Activated CD4-positive, alpha-beta T cell treated with anti-CD3 and anti-CD28 coated beads, Interleukin-2, amount 10 ng/mL, durations not matched to agents 7 days and 5 days (primary cell): Measurements from ENCODE around the gene SOWAHA. TPM values are rescaled to one million over a fixed set of nuclear protein-coding genes. Genes with fewer than 3 reads are reported as not detected.
"Not testable (repeated sequence)": the region's sequence is repeated elsewhere in the genome, so short reads cannot be mapped to it uniquely, and the experiment has no call there.

Source experiments
- CTCF ChIA-PET: fragments of 350-600 bp; sonication (Branson Sonifier 250); formaldehyde crosslinking; loops from one replicate; lab custom pipeline; 2021; ENCODE audit warnings: antibody characterized with exemption; lab: Charles Lee
- POLR2A ChIA-PET: fragments of 350-600 bp; sonication (Branson Sonifier 250); formaldehyde crosslinking; loops from one replicate; lab custom pipeline; 2021; ENCODE audit warnings: antibody characterized with exemption; lab: Charles Lee
- DNase-seq: peaks from one replicate; pipeline ENCODE4 v3.0.0-alpha.2; 2020
- H3K27ac Mint-ChIP-seq: one replicate; pipeline ENCODE4 v1.8.0; 2021; ENCODE audit warnings: mild to moderate bottlenecking, moderate library complexity, mixed read lengths
- H3K27me3 Mint-ChIP-seq: one replicate; pipeline ENCODE4 v1.8.0; 2021; ENCODE audit warnings: mixed read lengths
- H3K36me3 Mint-ChIP-seq: one replicate; pipeline ENCODE4 v1.8.0; 2021; ENCODE audit warnings: low read depth, mixed read lengths
- H3K4me1 Mint-ChIP-seq: one replicate; pipeline ENCODE4 v1.8.0; 2021; ENCODE audit warnings: mixed read lengths
- H3K4me3 Mint-ChIP-seq: one replicate; pipeline ENCODE4 v1.8.0; 2021; ENCODE audit warnings: mild to moderate bottlenecking, moderate library complexity, mixed read lengths
- H3K9me3 Mint-ChIP-seq: one replicate; pipeline ENCODE4 v1.8.0; 2021; ENCODE audit warnings: mixed read lengths
- total RNA-seq, 2 experiments: library from RNA; stranded (reverse); gene quantifications; one replicate each; pipeline ENCODE4 v1.2.3, GENCODE V29; 2021

Gene SOWAHA
- total RNA-seq, 2 experiments from 2014 or later, result not detected

DNA sequence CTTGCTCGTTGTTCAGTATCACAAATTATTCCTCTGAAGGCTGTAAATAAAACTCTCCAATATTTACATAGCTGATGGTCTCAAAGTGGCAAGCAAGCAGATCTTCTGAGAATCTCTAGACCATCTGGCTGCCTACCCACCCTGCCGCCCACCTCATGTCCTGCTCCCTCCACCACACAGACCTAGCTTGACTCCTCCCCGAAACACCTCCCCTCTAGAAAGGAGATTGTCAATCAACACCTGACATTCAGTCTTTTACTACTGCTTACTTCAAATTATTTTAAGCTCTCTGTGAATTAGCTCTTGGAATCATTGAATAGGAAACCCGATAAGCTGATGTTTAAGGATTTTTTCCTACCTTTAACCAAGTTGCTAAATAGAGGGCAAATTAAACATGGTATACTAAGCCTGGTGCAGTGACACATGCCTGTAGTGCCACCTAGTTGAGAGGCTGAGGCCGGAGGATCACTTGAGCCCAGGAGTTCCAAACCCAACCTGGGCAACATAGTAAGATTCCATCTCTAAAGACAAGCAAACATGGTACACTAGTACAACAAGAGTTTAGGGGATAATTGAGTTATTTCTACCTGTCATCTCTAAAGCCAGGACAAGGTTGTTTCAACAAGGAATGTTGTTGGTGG lies 10.9 kb upstream of the SOWAHA start:
- POLR2A ChIA-PET, result interaction anchor here (0.7 kb wide), 1 partner anchor 15 kb away, joined by 3 read pairs; no protein-coding TSS in a partner anchor
- no peaks in the 10 kb centered on the region for H3K4me1 Mint-ChIP-seq
- no peak overlapping the region for H3K4me3 Mint-ChIP-seq
- H3K9me3 Mint-ChIP-seq, result no peaks in the 10 kb centered on the region
- H3K27me3 Mint-ChIP-seq, result peaks cover 52% of the 10 kb centered on the region
- no peaks in the 10 kb centered on the region for H3K36me3 Mint-ChIP-seq
- CTCF ChIA-PET, result interaction anchor here (0.8 to 2.5 kb wide), 5 partner anchors 10 to 49 kb away, joined by 3 to 17 read pairs (median 3); no protein-coding TSS in a partner anchor
- DNase-seq, result no peak
- no peak overlapping the region for H3K27ac Mint-ChIP-seq

DNA sequence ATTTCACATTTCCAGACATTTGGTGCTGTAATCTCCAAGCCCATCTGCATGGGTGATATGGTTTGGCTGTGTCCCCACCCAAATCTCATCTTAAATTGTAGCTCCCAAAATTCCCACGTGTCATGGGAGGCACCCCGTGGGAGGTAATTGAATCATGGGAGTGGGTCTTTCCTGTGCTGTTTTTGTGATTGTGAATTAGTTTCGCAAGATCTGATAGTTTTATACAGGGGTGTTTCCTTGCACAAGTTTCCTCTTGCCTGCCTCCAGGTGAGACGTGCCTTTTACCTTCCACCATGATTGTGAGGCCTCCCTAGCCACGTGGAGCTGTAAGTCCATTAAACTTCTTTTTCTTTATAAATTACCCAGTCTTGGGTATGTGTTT lies 10.4 kb upstream of the SOWAHA start:
- peaks cover 53% of the 10 kb centered on the region for H3K27me3 Mint-ChIP-seq
- H3K9me3 Mint-ChIP-seq, H3K36me3 Mint-ChIP-seq, POLR2A ChIA-PET, H3K4me3 Mint-ChIP-seq, H3K27ac Mint-ChIP-seq, H3K4me1 Mint-ChIP-seq, DNase-seq: not testable (repeated sequence)
- CTCF ChIA-PET, result interaction anchor here (2.3 to 2.5 kb wide), 2 partner anchors 11 to 18 kb away, joined by 9 to 17 read pairs; no protein-coding TSS in a partner anchor

DNA sequence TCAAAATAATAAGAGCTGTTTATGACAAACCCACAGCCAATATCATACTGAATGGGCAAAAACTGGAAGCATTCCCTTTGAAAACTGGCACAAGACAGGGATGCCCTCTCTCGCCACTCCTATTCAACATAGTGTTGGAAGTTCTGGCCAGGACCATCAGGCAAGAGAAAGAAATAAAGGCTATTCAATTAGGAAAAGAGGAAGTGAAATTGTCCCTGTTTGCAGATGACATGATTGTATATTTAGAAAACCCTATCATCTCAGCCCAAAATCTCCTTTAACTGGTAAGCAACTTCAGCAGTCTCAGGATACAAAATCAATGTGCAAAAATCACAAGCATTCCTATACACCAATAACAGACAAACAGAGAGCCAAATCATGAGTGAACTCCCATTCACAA lies 8.9 kb upstream of the SOWAHA start:
- POLR2A ChIA-PET, H3K9me3 Mint-ChIP-seq, H3K4me1 Mint-ChIP-seq, CTCF ChIA-PET, DNase-seq, H3K4me3 Mint-ChIP-seq, H3K27ac Mint-ChIP-seq, H3K36me3 Mint-ChIP-seq: not testable (repeated sequence)
- H3K27me3 Mint-ChIP-seq, result peaks cover 57% of the 10 kb centered on the region

DNA sequence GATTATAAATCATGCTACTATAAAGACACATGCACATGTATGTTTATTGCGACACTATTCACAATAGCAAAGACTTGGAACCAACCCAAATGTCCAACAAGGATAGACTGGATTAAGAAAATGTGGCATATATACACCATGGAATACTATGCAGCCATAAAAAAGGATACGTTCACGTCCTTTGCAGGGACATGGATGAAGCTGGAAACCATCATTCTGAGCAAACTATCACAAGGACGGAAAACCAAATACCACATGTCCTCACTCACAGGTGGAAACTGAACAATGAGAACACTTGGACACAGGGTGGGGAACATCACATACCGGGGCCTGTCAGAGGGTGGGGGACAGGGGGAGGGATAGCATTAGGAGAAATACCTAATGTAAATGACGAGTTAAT lies 7.2 kb upstream of the SOWAHA start:
- H3K4me1 Mint-ChIP-seq, H3K27ac Mint-ChIP-seq, CTCF ChIA-PET, DNase-seq, H3K36me3 Mint-ChIP-seq, POLR2A ChIA-PET, H3K4me3 Mint-ChIP-seq, H3K9me3 Mint-ChIP-seq: not testable (repeated sequence)
- peaks cover 59% of the 10 kb centered on the region for H3K27me3 Mint-ChIP-seq

DNA sequence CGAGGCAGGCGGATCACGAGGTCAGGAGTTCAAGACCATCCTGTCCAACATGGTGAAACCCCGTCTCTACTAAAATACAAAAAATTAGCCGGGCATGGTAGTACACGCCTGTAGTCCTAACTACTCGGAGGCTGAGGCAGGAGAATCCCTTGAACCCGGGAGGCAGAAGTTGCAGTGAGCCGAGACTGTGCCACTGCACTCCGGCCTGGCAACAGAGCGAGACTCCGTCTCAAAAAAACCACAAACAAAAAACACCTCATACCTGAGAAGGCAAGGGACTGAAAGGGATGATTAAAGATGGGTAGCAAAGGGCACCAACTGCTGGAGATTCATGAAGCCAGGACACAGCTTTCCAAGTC lies 6.3 kb upstream of the SOWAHA start:
- H3K9me3 Mint-ChIP-seq, DNase-seq, H3K4me1 Mint-ChIP-seq, H3K4me3 Mint-ChIP-seq, H3K36me3 Mint-ChIP-seq, H3K27ac Mint-ChIP-seq, POLR2A ChIA-PET: not testable (repeated sequence)
- CTCF ChIA-PET, result interaction anchor here (0.6 to 5.7 kb wide), 6 partner anchors 8 to 305 kb away, joined by 3 to 29 read pairs (median 4); no protein-coding TSS in a partner anchor
- H3K27me3 Mint-ChIP-seq, result peaks cover 67% of the 10 kb centered on the region

DNA sequence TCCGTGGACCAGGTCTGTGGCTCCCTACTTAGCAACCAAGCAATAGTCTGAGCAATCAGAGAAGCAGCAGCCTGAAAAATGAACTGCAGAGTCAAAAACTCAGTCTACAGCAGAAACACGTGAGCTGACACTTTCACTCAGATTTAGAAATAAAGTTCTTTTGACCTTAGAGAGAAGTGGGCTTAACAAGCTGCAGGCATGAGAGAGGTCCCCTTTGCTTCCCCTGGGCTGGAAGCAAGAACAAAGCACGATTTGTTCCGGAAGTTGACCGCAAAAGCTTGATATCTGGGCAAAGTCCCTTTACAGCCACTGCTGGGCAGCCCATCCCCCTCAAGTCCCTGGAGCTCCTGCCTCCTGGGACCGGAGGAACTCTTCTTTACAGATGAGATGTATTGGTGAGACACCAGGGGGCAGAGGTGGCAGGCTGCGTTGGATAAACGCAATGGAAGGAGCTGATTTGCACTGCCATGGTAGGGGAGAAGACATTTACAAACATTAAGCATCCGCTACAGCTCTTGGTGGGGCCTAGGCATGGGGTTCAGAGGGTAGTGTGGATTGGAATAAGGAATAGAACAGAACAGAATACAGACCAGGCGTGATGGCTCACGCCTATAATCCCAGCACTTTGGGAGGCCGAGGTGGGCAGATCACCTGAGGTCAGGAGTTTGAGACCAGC lies 5.8 kb upstream of the SOWAHA start:
- no peak overlapping the region for H3K27ac Mint-ChIP-seq
- POLR2A ChIA-PET, result no interaction called here
- CTCF ChIA-PET, result interaction anchor here (0.6 to 5.7 kb wide), 9 partner anchors 8 to 421 kb away, joined by 3 to 29 read pairs (median 3); no protein-coding TSS in a partner anchor
- no peaks in the 10 kb centered on the region for H3K9me3 Mint-ChIP-seq
- H3K4me1 Mint-ChIP-seq, result no peaks in the 10 kb centered on the region
- H3K4me3 Mint-ChIP-seq, result no peak overlapping the region
- H3K27me3 Mint-ChIP-seq, result peaks cover 68% of the 10 kb centered on the region
- DNase-seq, result no peak
- H3K36me3 Mint-ChIP-seq, result no peaks in the 10 kb centered on the region

DNA sequence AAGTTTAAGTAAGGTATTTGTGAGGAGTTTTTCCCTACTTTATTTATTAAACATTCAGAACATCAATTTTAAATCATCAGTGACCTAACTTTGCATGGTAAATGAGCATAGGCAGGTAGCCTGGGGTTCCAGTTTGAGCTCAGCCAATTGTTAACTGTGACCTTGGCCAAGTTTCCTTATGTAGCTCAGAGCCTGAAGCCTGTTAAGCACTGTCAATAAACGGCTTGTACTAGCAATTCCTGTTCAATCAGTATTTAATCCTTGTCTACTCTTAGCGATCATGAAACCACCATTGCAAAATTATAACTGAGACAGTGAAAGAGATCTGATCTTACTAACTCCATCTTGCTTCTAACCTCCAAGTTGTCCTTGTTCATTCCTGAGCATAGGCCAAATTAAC lies 4.7 kb upstream of the SOWAHA start:
- ChIA-PET CTCF (interaction anchor here (0.5 to 5.7 kb wide), 9 partner anchors 10 to 422 kb away, joined by 3 to 29 read pairs (median 3); no protein-coding TSS in a partner anchor), POLR2A (no interaction called here)
- Mint-ChIP-seq H3K4me1 (peaks cover 7% of the 10 kb centered on the region), H3K27me3 (peaks cover 65% of the 10 kb centered on the region), H3K4me3 (no peak overlapping the region), H3K36me3 (no peaks in the 10 kb centered on the region), H3K9me3 (no peaks in the 10 kb centered on the region), H3K27ac (no peak overlapping the region)
- DNase-seq, result no peak

DNA sequence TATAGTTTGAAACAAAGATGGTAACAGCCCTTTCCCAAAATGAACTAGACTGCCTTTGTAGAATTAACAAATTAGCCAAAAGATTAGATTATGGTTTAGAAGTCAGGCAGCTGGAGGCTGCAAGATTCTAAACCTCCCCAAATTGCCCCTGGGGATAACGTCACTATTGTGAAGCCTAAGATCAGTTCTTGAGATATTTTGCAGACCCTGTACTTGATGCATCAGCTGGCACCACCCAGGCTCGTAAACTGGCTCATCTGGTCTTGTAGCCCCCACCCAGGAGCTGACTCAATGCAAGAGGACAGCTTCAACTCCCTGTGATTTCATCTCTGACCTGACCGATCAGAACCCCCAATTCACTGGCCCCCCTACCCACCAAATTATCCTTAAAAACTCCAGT lies 4.2 kb upstream of the SOWAHA start:
- Mint-ChIP-seq H3K9me3 (no peaks in the 10 kb centered on the region), H3K4me1 (peaks cover 7% of the 10 kb centered on the region), H3K4me3 (no peak overlapping the region), H3K27me3 (peaks cover 61% of the 10 kb centered on the region), H3K27ac (no peak overlapping the region), H3K36me3 (no peaks in the 10 kb centered on the region)
- POLR2A ChIA-PET, result interaction anchor here (0.6 kb wide), 1 partner anchor 318 kb away, joined by 3 read pairs; no protein-coding TSS in a partner anchor
- CTCF ChIA-PET, result interaction anchor here (1.0 to 5.7 kb wide), 7 partner anchors 10 to 422 kb away, joined by 3 to 29 read pairs (median 3); no protein-coding TSS in a partner anchor
- no peak for DNase-seq

DNA sequence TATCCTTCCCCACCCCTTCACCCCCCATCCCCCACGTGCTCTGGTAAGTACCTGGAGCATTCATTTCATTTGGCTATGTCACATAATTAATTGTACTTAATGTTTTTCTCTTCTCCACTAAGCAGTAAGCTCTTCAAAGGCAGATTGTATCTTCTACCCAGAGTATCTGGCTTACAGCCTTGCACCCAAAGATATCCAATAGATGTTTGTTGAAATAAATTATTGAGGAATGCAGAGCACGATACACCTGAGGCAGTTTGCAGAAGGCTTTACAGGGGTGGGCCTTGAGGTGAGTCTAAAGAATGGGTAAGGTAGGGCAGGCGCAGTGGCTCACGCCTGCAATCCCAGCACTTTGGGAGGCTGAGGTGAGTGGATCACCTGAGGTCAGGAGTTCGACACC lies 2.5 kb upstream of the SOWAHA start:
- ChIA-PET CTCF (interaction anchor here (0.5 to 5.7 kb wide), 5 partner anchors 9 to 213 kb away, joined by 3 to 29 read pairs (median 3); no protein-coding TSS in a partner anchor), POLR2A (no interaction called here)
- H3K27me3 Mint-ChIP-seq, result peaks cover 55% of the 10 kb centered on the region
- no peak overlapping the region for H3K27ac Mint-ChIP-seq
- peaks cover 7% of the 10 kb centered on the region for H3K4me1 Mint-ChIP-seq
- no peaks in the 10 kb centered on the region for H3K36me3 Mint-ChIP-seq
- no peak overlapping the region for H3K4me3 Mint-ChIP-seq
- DNase-seq, result no peak
- H3K9me3 Mint-ChIP-seq, result no peaks in the 10 kb centered on the region

DNA sequence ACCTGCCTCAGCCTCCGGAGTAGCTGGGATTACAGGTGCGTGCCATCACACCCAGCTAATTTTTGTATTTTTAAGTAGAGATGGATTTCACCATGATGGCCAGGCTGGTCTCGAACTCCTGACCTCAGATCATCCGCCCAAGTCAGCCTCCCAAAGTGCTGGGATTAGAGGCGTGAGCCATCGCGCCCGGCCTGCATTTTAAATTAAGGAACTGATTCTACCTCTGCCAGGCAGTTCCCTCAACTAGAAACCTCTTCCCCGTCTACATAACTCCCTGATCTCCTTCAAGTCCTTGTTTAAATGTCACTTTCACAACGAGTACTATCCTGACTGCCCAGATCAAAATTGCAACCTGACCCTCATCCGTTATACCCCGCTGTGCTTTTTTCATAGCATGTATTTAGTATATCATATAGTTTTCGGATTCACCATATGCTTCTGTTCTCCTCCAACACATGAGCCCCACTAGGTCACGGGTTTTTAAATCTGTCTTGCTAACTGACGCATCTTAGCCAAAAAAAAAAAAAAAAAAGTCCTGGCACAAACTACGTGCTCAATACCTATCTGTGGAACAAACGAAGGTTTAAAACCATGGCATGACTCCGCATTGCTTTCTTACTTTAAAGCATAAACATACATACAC lies 858 bp upstream of the SOWAHA start:
- Mint-ChIP-seq H3K4me3 (peak overlapping the region; percentile 65), H3K4me1 (peaks cover 7% of the 10 kb centered on the region), H3K27me3 (peaks cover 54% of the 10 kb centered on the region), H3K36me3 (no peaks in the 10 kb centered on the region), H3K27ac (no peak overlapping the region), H3K9me3 (no peaks in the 10 kb centered on the region)
- DNase-seq, result no peak
- CTCF ChIA-PET, result interaction anchor here (1.1 to 5.7 kb wide), 3 partner anchors 7 to 19 kb away, joined by 3 to 29 read pairs (median 5); no protein-coding TSS in a partner anchor
- POLR2A ChIA-PET, result no interaction called here

DNA sequence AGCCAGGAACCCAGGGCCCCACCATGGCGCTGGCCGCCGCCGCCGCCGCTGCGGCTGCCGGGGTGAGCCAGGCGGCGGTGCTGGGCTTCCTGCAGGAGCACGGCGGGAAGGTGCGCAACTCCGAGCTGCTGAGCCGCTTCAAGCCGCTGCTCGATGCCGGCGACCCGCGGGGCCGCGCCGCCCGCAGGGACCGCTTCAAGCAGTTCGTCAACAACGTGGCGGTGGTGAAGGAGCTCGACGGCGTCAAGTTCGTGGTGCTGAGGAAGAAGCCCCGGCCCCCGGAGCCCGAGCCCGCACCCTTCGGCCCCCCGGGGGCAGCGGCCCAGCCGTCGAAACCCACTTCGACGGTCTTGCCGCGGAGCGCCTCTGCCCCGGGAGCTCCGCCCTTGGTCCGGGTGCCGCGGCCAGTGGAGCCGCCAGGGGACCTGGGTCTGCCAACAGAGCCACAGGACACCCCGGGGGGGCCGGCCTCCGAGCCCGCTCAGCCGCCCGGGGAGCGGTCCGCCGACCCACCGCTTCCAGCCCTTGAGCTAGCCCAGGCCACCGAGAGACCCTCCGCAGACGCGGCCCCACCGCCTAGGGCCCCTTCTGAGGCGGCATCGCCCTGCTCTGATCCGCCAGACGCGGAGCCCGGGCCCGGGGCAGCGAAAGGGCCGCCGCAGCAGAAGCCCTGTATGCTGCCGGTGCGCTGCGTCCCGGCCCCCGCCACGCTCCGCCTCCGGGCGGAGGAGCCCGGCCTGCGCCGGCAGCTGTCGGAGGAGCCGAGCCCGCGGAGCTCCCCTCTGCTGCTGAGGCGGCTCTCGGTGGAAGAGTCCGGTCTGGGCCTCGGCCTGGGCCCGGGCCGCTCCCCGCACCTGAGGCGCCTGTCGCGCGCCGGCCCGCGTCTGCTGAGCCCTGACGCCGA lies 749 bp downstream of the SOWAHA start:
- peak; percentile 24 for DNase-seq
- H3K4me3 Mint-ChIP-seq, result no peak overlapping the region
- ChIA-PET POLR2A (no interaction called here), CTCF (interaction anchor here (0.6 to 2.1 kb wide), 9 partner anchors 8 to 430 kb away, joined by 3 to 7 read pairs (median 3); partner anchors contain the start of gene SHROOM1)
- H3K4me1 Mint-ChIP-seq, result peaks cover 7% of the 10 kb centered on the region
- H3K36me3 Mint-ChIP-seq, result no peaks in the 10 kb centered on the region
- peaks cover 51% of the 10 kb centered on the region for H3K27me3 Mint-ChIP-seq
- no peaks in the 10 kb centered on the region for H3K9me3 Mint-ChIP-seq
- H3K27ac Mint-ChIP-seq, result no peak overlapping the region
